GM23338 (cell line): ENCODE measurements around the gene CD46. TPM values are rescaled to one million over a fixed set of nuclear protein-coding genes. Genes with fewer than 3 reads are reported as not detected.

Source experiments
- ATAC-seq: fragments of 200-7000 bp; cut with Tn5 transposase; 3 replicates; pipeline ENCODE4 v1.9.1; 2020
- DNase-seq: peaks from one replicate; pipeline ENCODE4 v3.0.0-alpha.2; 2015; ENCODE audit warnings: low spot score
- H2AFZ ChIP-seq: fragments of 200-600 bp; sonication (generic); 2 replicates; pipeline ENCODE4 v1.8.0; 2016; ENCODE audit warnings: antibody characterized with exemption, mild to moderate bottlenecking, moderate library complexity
- H3F3A ChIP-seq: fragments of 200-600 bp; sonication (generic); replicated peaks from 2 replicates; pipeline ENCODE4 v1.8.0; 2017; ENCODE audit warnings: antibody characterized with exemption, mixed run types, low read depth
- H3K27ac ChIP-seq: fragments of 200-600 bp; sonication (generic); 2 replicates; pipeline ENCODE4 v1.6.1; 2016; ENCODE audit warnings: low read depth
- H3K27me3 ChIP-seq: fragments of 200-600 bp; sonication (generic); 2 replicates; pipeline ENCODE4 v1.8.0; 2016; ENCODE audit warnings: mild to moderate bottlenecking, mixed run types, moderate library complexity; ENCODE audit not compliant: insufficient read depth
- H3K36me3 ChIP-seq: fragments of 200-600 bp; sonication (generic); 2 replicates; pipeline ENCODE4 v1.8.0; 2016; ENCODE audit warnings: mild to moderate bottlenecking; ENCODE audit not compliant: insufficient read depth
- H3K4me1 ChIP-seq: fragments of 200-600 bp; sonication (generic); 2 replicates; pipeline ENCODE4 v1.8.0; 2016; ENCODE audit warnings: mild to moderate bottlenecking, moderate library complexity; ENCODE audit not compliant: insufficient read depth
- H3K4me2 ChIP-seq: fragments of 200-600 bp; sonication (generic); 2 replicates; pipeline ENCODE4 v1.7.1; 2017; ENCODE audit warnings: mixed run types
- H3K4me3 ChIP-seq: fragments of 200-600 bp; sonication (generic); 2 replicates; pipeline ENCODE4 v1.6.1; 2016; ENCODE audit warnings: mixed run types
- H3K79me2 ChIP-seq: fragments of 200-600 bp; sonication (generic); replicated peaks from 2 replicates; pipeline ENCODE4 v1.8.0; 2017; ENCODE audit warnings: mild to moderate bottlenecking; ENCODE audit not compliant: insufficient read depth
- H3K9me2 ChIP-seq: fragments of 200-600 bp; sonication (generic); 2 replicates; pipeline ENCODE4 v1.8.0; 2017; ENCODE audit not compliant: insufficient read depth
- H4K20me1 ChIP-seq: fragments of 200-600 bp; sonication (generic); replicated peaks from 2 replicates; pipeline ENCODE4 v1.8.0; 2017; ENCODE audit warnings: mild to moderate bottlenecking; ENCODE audit not compliant: insufficient read depth
- H3K27ac Mint-ChIP-seq: 2 replicates; pipeline ENCODE4 v1.8.0; 2020; ENCODE audit warnings: inconsistent platforms, mild to moderate bottlenecking, moderate library complexity, mixed read lengths
- H3K27me3 Mint-ChIP-seq: 3 replicates; pipeline ENCODE4 v1.8.0; 2022; ENCODE audit warnings: low read depth, mild to moderate bottlenecking, moderate library complexity, mixed read lengths, inconsistent platforms; ENCODE audit not compliant: insufficient read depth, poor library complexity
- H3K36me3 Mint-ChIP-seq: 3 replicates; pipeline ENCODE4 v1.8.0; 2021; ENCODE audit warnings: low read depth, mild to moderate bottlenecking, inconsistent platforms, moderate library complexity, mixed read lengths
- H3K4me1 Mint-ChIP-seq: 3 replicates; pipeline ENCODE4 v1.8.0; 2020; ENCODE audit warnings: mild to moderate bottlenecking, inconsistent platforms, mixed read lengths
- H3K4me3 Mint-ChIP-seq: 3 replicates; pipeline ENCODE4 v1.8.0; 2021; ENCODE audit warnings: moderate library complexity, mild to moderate bottlenecking, inconsistent platforms, mixed read lengths
- H3K9me3 Mint-ChIP-seq: 3 replicates; pipeline ENCODE4 v1.8.0; 2020; ENCODE audit warnings: moderate library complexity, mild to moderate bottlenecking, inconsistent platforms, mixed read lengths
- CREB1 ChIP-seq: fragments of 250-450 bp; sonication (Bioruptor Pico); IDR thresholded peaks from 2 replicates; pipeline ENCODE4 v1.5.0; 2020; ENCODE audit warnings: low read depth, mild to moderate bottlenecking, moderate library complexity
- CTCF ChIP-seq, 2 experiments: fragments of 200-600 bp in 1 of 2; sonication (generic) in 1 of 2; conservative IDR thresholded peaks; 2 replicates each; pipeline versions ENCODE4 v1.5.1 to v1.6.1; 2016 to 2017; ENCODE audit warnings: antibody characterized with exemption in 2 of 2, low read depth in 2 of 2, mild to moderate bottlenecking in 2 of 2, moderate library complexity in 1 of 2
- ETS1 ChIP-seq: IDR thresholded peaks from 2 replicates; pipeline ENCODE4 v1.6.1; 2016; ENCODE audit warnings: antibody characterized with exemption
- EZH2phosphoT487 ChIP-seq: fragments of 200-600 bp; sonication (generic); IDR thresholded peaks from one replicate; pipeline ENCODE4 v1.8.1; 2018; ENCODE audit warnings: antibody characterized with exemption; ENCODE audit not compliant: unreplicated experiment
- JUNB ChIP-seq: IDR thresholded peaks from one replicate; pipeline ENCODE4 v1.6.1; 2016; ENCODE audit warnings: antibody characterized with exemption; ENCODE audit not compliant: unreplicated experiment
- NANOG ChIP-seq: IDR thresholded peaks from 2 replicates; pipeline ENCODE4 v1.6.1; 2016; ENCODE audit warnings: antibody characterized with exemption, borderline replicate concordance
- POLR2AphosphoS5 ChIP-seq: IDR thresholded peaks from 2 replicates; pipeline ENCODE4 v1.6.1; 2016; ENCODE audit warnings: antibody characterized with exemption, low read depth
- REST ChIP-seq: IDR thresholded peaks from one replicate; pipeline ENCODE4 v1.6.1; 2018; ENCODE audit warnings: antibody characterized with exemption; ENCODE audit not compliant: unreplicated experiment
- STAT1 ChIP-seq: IDR thresholded peaks from one replicate; pipeline ENCODE4 v1.6.1; 2016; ENCODE audit warnings: antibody characterized with exemption; ENCODE audit not compliant: unreplicated experiment
- ZNF114 ChIP-seq: fragments of 250-450 bp; sonication (Bioruptor Pico); IDR thresholded peaks from 2 replicates; pipeline ENCODE4 v1.5.0; 2020; ENCODE audit warnings: mild to moderate bottlenecking, moderate library complexity
- polyA plus RNA-seq: library from polyadenylated mRNA; unstranded; fragments of >200 nt; fragmentation: Nextera tagmentation; extraction: Ambion mirVana; gene quantifications from 2 replicates; pipeline ENCODE4 v1.2.1, GENCODE V29; 2016
- total RNA-seq: library from RNA; depleted of rRNA; stranded (reverse); fragments of >200 nt; shearing (Covaris generic); gene quantifications from 2 replicates; pipeline ENCODE4 v1.2.3, GENCODE V29; 2014

CD46 gene
- total and polyA plus RNA-seq, 2 experiments from 2014 or later: 199 to 209 TPM

- TF ChIP-seq CTCF (conservative IDR thresholded peaks at IDR 0.05; ENCODE audit: low read depth in 2 of 2) (0 out of 4 replicates have a peak, but pooled peaks of 1 of the 2 experiments have one; percentile 9), POLR2AphosphoS5 (no peak)
- Histone ChIP-seq H3K9me2 (peaks cover 7% of the 10 kb centered on the region), H2AFZ (no peak overlapping the region), H3K4me3 (no peak overlapping the region), H3K27ac (no peak overlapping the region), H3K79me2 (no peaks in the 10 kb centered on the region), H3F3A (no peaks in the 10 kb centered on the region), H3K4me1 (peaks cover 16% of the 10 kb centered on the region), H3K36me3 (no peaks in the 10 kb centered on the region), H3K27me3 (no peaks in the 10 kb centered on the region), H4K20me1 (no peaks in the 10 kb centered on the region), H3K4me2 (no peak overlapping the region)
- H3K27me3 Mint-ChIP-seq: peaks cover 6% of the 10 kb centered on the region
- ATAC-seq (no peak), DNase-seq (no peak)
- H3K36me3 Mint-ChIP-seq: peaks cover 12% of the 10 kb centered on the region
- peaks cover 16% of the 10 kb centered on the region for H3K9me3 Mint-ChIP-seq
- H3K4me3 Mint-ChIP-seq: no peak overlapping the region
- no peak overlapping the region for H3K27ac Mint-ChIP-seq
- H3K4me1 Mint-ChIP-seq: peaks cover 27% of the 10 kb centered on the region
These were observed 8.9 kb upstream of the CD46 start for GRCh38 chr1:207742850-207743555.

- Histone ChIP-seq H3K4me3 (no peak overlapping the region), H2AFZ (no peak overlapping the region), H3K79me2 (no peaks in the 10 kb centered on the region), H3K9me2 (peaks cover 4% of the 10 kb centered on the region), H3K36me3 (no peaks in the 10 kb centered on the region), H3K4me1 (peaks cover 25% of the 10 kb centered on the region), H3K4me2 (no peak overlapping the region), H3K27me3 (no peaks in the 10 kb centered on the region), H3F3A (no peaks in the 10 kb centered on the region), H3K27ac (no peak overlapping the region), H4K20me1 (no peaks in the 10 kb centered on the region)
- Mint-ChIP-seq H3K36me3 (peaks cover 12% of the 10 kb centered on the region), H3K27ac (no peak overlapping the region), H3K9me3 (peaks cover 16% of the 10 kb centered on the region), H3K4me3 (no peak overlapping the region), H3K27me3 (peaks cover 5% of the 10 kb centered on the region), H3K4me1 (peaks cover 38% of the 10 kb centered on the region)
- no peak for TF ChIP-seq NANOG
- no peak for TF ChIP-seq REST
- no peak for TF ChIP-seq STAT1
- no peak for TF ChIP-seq EZH2phosphoT487
- TF ChIP-seq ZNF114 (CRISPR knock-in tag): no peak
- no peak for TF ChIP-seq JUNB
- no peak for TF ChIP-seq POLR2AphosphoS5
- no peak for TF ChIP-seq CREB1
- TF ChIP-seq ETS1: no peak
- no peak for ATAC-seq
- DNase-seq: no peak
These were observed 7.8 kb upstream of the CD46 start for GRCh38 chr1:207744000-207744534.
